Lower lobe of right lung (tissue), 2 donors: ENCODE measurements around the gene ARHGEF9. TPM values are rescaled to one million over a fixed set of nuclear protein-coding genes. Genes with fewer than 3 reads are reported as not detected.
A peak's percentile ranks its signal among the peaks of the same experiment; 100 is the strongest.

Experiments
- ATAC-seq, 2 donors: fragments of 200-7000 bp; cut with Tn5 transposase; one replicate each; pipeline ENCODE4 v1.9.1; 2020 to 2022; ENCODE audit warnings: mild to moderate bottlenecking in 2 of 2, moderate library complexity in 2 of 2
- DNase-seq: peaks from one replicate; pipeline ENCODE4 v3.0.0-alpha.2; 2020
- H3K27ac ChIP-seq: fragments of 200-600 bp; one replicate; pipeline ENCODE4 v1.8.0; 2022
- H3K27me3 ChIP-seq: fragments of 200-600 bp; one replicate; pipeline ENCODE4 v1.8.0; 2022; ENCODE audit warnings: low read depth
- H3K36me3 ChIP-seq: fragments of 200-600 bp; one replicate; pipeline ENCODE4 v1.8.0; 2022; ENCODE audit warnings: mild to moderate bottlenecking
- H3K4me1 ChIP-seq: fragments of 200-600 bp; one replicate; pipeline ENCODE4 v1.8.0; 2022
- H3K4me3 ChIP-seq: fragments of 200-600 bp; one replicate; pipeline ENCODE4 v1.8.0; 2022; ENCODE audit warnings: mild to moderate bottlenecking
- H3K9me3 ChIP-seq: fragments of 200-600 bp; one replicate; pipeline ENCODE4 v1.8.0; 2022
- CTCF ChIP-seq: fragments of 200-600 bp; IDR thresholded peaks from one replicate; pipeline ENCODE4 v1.8.0; 2022; ENCODE audit warnings: antibody characterized with exemption, mild to moderate bottlenecking
- intact Hi-C: fragments of 100-400 bp; cut with DNase I; formaldehyde crosslinking; loops from one replicate; pipeline ENCODE4 v1.11.0; 2022
- total RNA-seq: library from RNA; stranded (reverse); fragmentation: NEBNext Ultra II Directional; extraction: Animal tissue kit (Norgen Biotek cat#: 25700); gene quantifications from one replicate; pipeline ENCODE4 v1.2.1, GENCODE V29; 2021
- donor health status: DM: no; HTN: yes; CAD: no; lungs with severe emphysema.

Gene ARHGEF9
- total RNA-seq, 1 donor from 2014 or later: 20.8 TPM

- Histone ChIP-seq H3K9me3 (no peaks in the 10 kb centered on the region), H3K27me3 (no peaks in the 10 kb centered on the region), H3K36me3 (no peaks in the 10 kb centered on the region), H3K4me3 (no peak overlapping the region), H3K4me1 (no peaks in the 10 kb centered on the region), H3K27ac (no peak overlapping the region)
- DNase-seq: no peak
- TF ChIP-seq CTCF: no peak
- no peak for ATAC-seq
- intact Hi-C loops: no loop called here
Observed at GRCh38 chrX:63765712-63766111, 19.3 kb downstream of the ARHGEF9 start.

GRCh38 chrX:63764946-63765345 is 20.1 kb downstream of the ARHGEF9 start:
- ATAC-seq (no peak), DNase-seq (no peak)
- H3K9me3 ChIP-seq: no peaks in the 10 kb centered on the region
- H3K4me3 ChIP-seq: no peak overlapping the region
- H3K27ac ChIP-seq: no peak overlapping the region
- intact Hi-C loops: no loop called here
- no peaks in the 10 kb centered on the region for H3K27me3 ChIP-seq
- TF ChIP-seq CTCF: no peak
- H3K4me1 ChIP-seq: no peaks in the 10 kb centered on the region
- no peaks in the 10 kb centered on the region for H3K36me3 ChIP-seq

GRCh38 chrX:63761639-63762038 is 23.4 kb downstream of the ARHGEF9 start:
- DNase-seq: no peak

GRCh38 chrX:63758011-63758410 is 27.0 kb downstream of the ARHGEF9 start:
- TF ChIP-seq CTCF: no peak

More at GRCh38 chrX:63761639-63762038, 23.4 kb downstream of the ARHGEF9 start:
- Histone ChIP-seq H3K4me1 (no peaks in the 10 kb centered on the region), H3K27me3 (no peaks in the 10 kb centered on the region), H3K27ac (no peak overlapping the region), H3K9me3 (no peaks in the 10 kb centered on the region), H3K4me3 (no peak overlapping the region), H3K36me3 (no peaks in the 10 kb centered on the region)
- peak; percentile 14 for TF ChIP-seq CTCF
- intact Hi-C loops: no loop called here
- ATAC-seq: no peak

GRCh38 chrX:63755892-63756291 is 29.1 kb downstream of the ARHGEF9 start:
- no peak overlapping the region for H3K4me3 ChIP-seq
- DNase-seq (no peak), ATAC-seq (no peak)
- H3K27ac ChIP-seq: no peak overlapping the region
- intact Hi-C loops: no loop called here
- H3K36me3 ChIP-seq: no peaks in the 10 kb centered on the region
- no peaks in the 10 kb centered on the region for H3K9me3 ChIP-seq
- H3K27me3 ChIP-seq: no peaks in the 10 kb centered on the region
- TF ChIP-seq CTCF: no peak
- H3K4me1 ChIP-seq: no peaks in the 10 kb centered on the region

More at GRCh38 chrX:63758011-63758410, 27.0 kb downstream of the ARHGEF9 start:
- H3K27me3 ChIP-seq: no peaks in the 10 kb centered on the region
- ATAC-seq: no peak
- no peaks in the 10 kb centered on the region for H3K9me3 ChIP-seq
- no peak overlapping the region for H3K4me3 ChIP-seq
- H3K4me1 ChIP-seq: no peaks in the 10 kb centered on the region
- H3K36me3 ChIP-seq: no peaks in the 10 kb centered on the region
- no peak overlapping the region for H3K27ac ChIP-seq
- DNase-seq: no peak
- intact Hi-C loops: no loop called here
